HG03442 (cell line): Measurements from ENCODE around the gene MAP2K7.
"Not testable (repeated sequence)": the region's sequence is repeated elsewhere in the genome, so short reads cannot be mapped to it uniquely, and the experiment has no call there.

Experiments used
- ATAC-seq: cut with Tn5 transposase; IDR thresholded peaks from one replicate; pipeline ENCODE4 v1.9.1; 2021; ENCODE audit warnings: mild to moderate bottlenecking, moderate library complexity; ENCODE audit not compliant: unreplicated experiment

MAP2K7 gene

GRCh38 chr19:7903244-7904073 is at the start of gene MAP2K7:
Gene MAP2K7, plus strand, starts transcription at chr19:7903877. Its CDS starts 68 bp downstream, at chr19:7903945.
- peak; percentile 79 for ATAC-seq

DNA sequence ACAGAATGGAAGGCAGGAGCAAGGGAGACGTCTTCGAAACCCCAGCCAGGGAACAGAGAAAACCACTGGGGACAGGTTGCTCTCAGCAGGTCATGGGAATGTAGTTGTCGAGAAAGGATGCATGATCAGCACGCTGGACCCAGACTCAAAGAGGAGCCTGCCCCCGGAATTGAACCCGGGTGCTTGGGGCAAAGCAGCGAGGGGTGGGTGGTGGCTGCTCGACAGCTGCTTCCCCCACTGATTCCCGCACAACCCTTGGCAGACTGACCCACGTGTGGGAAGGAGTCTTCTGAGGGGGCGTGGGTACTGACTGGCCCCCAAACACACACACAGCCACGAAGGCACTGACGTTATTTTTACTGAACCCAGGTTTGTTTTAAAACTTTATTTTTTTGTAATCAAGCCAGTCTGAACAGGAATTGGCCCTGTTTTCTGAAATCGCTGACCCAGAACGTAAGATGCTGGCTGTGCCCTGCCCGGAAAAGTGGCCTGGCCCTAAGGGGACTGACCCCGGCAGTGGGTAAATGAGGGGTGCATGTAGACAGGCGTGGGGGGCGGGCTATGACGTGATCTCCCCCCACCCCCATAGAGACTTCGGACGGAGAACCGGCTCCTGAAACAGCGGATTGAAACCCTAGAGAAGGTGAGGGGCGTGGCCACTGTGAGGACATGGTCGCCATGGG is 48.1 kb upstream of the MAP2K7 start:
- ATAC-seq, result no peak

DNA sequence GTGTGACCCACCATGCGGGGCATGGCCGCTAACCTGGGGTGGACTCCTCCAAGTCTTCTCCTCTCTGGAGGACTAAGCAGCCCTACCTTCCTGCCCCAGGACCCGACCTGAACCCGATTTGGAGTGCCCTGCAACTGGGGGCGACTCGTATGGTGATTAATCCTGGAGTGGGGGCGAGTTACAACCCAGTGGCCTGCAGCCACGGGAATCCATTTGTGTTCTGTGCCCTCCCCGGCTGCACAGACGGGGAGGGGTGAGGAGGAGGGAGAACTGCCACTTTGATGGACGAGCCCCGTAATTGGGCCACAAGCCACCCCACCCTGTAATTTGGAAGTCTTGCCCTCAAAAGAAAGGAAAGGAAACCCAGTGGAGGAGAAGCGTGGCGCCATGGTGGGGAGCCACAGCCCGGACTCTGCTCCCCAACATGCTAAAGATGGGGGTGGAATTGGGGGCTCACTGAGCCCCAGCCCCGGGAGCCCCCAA is 47.5 kb upstream of the MAP2K7 start:
- no peak for ATAC-seq

GRCh38 chr19:7856679-7857663 is 46.7 kb upstream of the MAP2K7 start:
- no peak for ATAC-seq

DNA sequence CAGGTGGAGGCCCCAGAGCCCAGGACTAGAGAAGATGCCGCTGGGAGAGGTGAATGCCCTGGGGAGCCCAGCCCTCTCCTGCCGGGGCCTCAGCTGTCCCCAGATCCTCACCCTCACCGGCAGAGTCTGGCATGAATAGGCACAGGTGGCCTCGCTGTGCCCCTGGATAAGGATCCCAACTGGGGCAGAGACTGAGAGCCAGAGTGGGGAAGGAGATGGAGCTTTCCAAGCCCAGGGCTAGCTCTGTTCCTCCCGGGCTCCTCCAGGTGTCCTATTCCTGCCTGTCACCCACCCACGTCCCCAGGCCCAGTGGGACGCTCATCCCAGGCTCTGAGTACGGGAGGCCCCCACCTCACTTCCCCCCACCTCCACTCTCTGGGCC is 46.0 kb upstream of the MAP2K7 start:
- ATAC-seq, result no peak

GRCh38 chr19:7858109-7858770 is 45.4 kb upstream of the MAP2K7 start:
- no peak for ATAC-seq

DNA sequence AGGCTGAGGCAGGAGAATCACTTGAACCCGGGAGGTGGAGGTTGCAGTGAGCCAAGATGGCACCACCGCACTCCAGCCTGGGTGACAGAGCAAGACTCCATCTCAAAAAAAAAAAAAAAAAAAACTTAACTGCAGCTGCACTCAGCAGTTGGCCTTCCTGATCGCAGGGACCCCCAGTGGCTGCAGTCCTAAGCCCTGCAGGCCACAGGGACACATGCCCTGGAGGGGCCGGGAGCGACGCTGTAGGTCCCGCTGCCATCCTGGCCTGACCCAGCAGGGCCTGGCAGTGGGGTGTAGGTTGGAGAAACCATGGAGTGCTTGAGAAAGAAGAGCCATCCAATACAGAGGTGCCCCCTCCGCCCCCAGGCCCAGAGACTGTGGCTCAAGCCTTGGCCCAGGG is 44.6 kb upstream of the MAP2K7 start:
- not testable (repeated sequence) for ATAC-seq

GRCh38 chr19:7859831-7860713 is 43.6 kb upstream of the MAP2K7 start:
- ATAC-seq, result no peak

DNA sequence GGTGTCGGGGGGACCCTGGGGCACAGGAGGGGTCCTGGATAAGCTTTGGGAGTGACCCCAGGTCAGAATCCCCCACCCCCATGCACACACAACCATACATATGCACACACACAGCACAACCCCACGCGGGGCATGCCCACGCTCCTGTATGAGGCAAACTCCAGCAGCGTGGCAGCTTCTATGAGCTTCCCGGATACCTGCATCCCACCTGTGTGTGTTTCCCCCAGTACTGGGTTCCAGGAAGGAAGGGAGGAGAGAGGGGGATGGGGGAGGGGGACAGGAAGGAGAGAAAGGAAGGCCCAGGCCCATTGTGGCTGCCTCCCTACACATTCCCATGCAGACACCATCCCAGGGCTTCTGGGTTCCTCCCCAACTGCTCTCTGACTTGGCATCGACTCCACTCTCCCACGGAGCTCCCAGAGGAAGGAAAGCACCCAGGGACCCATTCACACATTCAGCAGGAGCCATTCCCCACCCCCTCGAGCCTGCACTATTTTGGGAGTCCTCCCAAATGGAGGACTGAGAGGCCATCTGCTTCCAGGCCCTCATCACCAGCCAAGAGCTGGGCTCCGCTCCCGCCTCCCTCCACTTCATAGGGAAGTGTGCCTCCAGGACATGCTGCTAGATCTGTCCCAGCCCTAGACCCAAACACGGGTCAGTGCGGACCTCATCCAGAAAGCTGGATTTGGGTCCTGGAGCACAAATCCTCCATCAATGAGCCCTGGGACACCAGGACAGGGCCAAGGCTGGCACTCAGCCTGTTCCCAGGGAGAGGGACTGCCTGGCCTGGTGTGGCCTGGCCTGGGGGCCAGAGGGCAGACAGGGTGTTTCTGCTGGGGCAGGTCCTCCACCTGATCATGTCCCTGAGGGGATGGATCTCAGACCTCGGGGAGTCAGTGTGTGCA is 42.7 kb upstream of the MAP2K7 start:
- no peak for ATAC-seq

DNA sequence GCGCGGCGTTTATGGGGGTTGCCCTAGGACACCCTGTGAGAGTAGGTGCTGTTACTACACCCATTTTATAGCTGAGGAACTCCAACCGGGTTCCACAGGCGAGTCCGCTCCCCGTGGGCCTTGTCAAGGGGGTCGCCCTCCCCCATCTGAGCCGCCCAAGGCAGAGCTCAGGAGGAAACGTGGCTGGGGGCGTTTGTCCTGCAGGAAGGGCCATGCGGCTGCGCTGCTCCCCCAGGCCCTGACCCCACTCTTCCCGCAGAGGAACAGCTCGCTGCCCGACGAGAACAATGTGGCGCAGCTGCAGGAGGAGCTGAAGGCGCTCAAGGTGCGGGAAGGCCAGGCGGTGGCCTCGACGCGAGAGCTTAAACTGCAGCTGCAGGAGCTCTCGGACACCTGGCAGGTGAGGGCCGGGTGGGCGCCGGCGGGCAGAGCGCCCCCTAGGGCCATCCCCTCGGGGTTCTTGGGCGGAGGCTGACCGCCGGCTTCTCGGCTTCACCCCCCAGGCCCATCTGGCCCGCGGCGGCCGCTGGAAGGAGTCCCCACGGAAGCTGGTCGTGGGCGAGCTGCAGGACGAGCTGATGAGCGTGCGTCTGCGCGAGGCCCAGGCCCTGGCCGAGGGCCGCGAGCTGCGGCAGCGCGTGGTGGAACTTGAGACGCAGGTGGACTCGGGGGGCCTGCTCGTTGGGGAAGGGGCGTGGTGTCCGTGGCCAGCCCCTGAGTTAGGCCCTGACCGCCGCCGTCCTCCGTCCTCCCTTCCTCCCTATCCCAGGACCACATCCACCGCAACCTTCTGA is 41.9 kb upstream of the MAP2K7 start:
- ATAC-seq, result no peak

DNA sequence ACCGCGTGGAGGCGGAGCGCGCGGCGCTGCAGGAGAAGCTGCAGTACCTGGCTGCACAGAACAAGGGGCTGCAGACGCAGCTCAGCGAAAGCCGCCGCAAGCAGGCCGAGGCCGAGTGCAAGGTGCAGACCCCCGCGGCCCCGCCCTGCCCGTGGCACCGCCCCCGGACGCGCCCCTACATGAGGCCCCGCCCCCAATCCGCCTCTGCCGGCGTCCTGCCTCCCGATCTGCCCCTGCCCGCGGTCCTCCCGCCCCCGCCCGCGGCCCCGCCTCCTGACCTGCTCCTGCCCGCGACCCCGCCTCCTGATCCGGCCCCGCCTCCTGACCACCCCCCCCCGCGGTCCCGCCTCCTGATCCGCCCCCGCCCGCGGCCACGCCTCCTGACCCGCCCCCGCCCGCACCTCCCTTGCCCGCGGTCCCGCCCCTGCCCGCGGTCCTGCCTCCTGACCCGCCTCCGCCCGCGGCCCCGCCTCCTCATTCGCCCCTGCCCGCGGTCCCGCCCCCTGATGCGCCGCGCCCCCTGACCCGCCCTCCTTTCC is 41.2 kb upstream of the MAP2K7 start:
- ATAC-seq, result no peak

DNA sequence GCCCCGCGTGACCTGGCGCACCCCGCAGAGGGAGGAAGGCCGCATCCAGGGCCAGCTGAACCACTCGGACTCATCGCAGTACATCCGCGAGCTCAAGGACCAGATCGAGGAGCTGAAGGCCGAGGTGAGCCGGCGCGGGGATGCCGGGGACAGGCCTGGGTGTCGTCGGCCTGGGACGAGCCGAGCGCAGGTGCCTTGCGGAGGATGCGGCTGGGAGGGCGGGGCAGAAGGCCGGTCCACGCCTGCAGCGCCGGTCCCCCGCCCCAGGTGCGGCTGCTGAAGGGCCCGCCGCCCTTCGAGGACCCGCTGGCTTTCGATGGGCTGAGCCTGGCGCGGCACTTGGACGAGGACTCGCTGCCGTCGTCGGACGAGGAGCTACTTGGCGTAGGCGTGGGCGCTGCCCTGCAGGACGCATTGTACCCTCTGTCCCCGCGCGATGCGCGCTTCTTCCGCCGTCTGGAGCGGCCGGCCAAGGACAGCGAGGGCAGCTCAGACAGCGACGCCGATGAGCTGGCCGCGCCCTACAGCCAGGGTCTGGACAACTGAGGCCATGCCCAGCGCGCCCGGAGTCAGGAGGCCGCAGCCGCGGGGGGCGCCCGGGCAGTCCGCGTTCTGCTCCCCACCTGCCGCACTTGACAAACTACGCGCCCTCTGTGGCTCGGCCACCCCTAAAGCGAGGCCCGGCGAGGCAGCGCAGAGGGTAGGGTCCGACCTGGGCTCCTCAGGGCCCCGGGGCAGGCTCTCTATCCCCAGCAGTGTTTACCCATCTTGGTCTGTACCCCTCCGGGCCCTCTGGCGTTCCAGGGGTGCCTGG is 40.3 kb upstream of the MAP2K7 start:
- no peak for ATAC-seq

DNA sequence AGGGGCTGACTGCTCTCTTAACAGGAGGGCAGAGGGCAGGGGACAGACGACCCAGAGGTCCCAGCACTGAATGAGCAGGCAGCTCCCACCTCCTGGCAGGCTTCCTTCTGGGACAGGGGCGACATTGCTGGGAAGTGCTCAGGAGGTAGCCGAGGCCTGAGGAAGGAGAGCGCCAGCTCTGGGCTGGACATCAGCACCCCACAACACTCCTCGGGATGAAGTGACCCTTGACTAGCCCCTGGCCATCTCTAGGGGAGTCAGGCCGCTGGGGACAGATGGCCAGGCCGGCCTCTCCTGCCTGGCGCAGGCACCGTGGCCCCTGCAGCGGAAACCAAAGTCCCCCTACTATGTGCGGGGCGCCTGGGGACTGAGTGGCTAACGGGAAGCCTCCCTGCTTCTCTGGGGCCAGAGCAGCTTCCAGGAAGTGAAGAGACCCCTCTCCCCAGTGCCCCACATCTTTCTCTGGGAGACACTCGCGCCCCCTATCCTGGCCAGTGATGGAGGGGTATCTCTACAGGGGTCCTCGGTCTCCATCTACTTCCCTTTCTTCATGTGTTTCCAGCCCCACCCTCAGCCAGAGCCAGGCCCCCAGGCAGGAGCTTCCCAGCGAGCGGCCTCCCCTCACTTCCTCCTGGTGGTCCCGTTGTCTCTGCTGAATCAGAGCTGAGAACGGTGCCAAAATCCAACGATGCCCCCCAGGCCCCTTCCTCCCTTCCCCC is 39.5 kb upstream of the MAP2K7 start:
- ATAC-seq, result no peak

DNA sequence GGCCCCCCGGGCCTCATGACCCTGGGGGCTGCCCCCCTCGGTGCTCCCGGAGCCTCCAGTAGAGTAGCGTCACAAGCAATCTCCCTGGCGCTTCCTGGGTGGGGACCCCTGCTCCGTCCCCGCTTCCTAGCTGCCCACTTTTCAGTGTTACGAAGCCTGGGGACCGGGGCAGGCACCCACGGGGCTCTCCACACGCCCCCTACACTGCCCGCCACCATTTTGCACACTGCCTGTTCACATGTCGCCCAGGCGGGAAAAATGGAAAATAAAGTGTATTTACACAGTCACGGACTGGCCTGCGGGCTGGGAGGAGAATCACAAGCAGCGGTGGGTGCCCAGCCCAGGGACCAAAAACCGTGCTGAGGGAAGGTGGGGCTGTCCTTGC is 39.0 kb upstream of the MAP2K7 start:
- no peak for ATAC-seq

DNA sequence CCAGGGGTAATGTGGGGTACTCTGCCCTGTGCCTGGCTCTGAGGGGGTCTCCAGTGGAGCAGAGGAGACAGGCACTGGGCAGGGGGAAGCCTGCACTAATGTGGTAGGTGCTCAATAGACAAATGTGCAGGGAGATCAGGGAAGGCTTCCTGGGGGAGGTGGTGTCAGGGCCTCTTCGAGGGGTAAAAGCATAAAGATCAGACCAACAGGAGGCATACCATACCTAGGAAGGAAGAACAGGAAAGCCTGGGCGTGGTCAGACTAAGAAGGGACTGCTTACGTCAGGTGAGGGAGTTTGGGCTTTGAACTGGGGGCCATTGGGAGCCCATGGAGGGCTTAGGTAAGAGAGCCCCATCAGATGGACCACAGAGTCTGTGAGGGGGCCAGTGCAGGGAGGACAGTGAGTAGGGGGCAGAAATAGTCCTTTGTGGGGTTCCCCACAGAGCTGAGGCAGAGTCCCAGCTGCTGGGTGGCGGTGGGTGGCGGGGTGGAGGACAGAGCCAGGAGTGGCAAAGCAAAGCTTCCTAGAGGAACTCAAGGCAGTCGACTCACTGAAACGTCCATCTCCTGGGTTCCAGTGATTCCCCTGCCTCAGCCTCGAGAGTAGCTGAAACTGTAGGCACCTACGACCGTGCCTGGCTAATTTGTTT is 38.3 kb upstream of the MAP2K7 start:
- ATAC-seq, result no peak
